ENCODE data around the gene ZNF385C. TPM values are rescaled to one million over a fixed set of nuclear protein-coding genes. Genes with fewer than 3 reads are reported as not detected.

Gene ZNF385C
- total and polyA plus RNA-seq, 11 donors = 0.06 to 0.38 (median 0.19) TPM; not detected in 3

DNA sequence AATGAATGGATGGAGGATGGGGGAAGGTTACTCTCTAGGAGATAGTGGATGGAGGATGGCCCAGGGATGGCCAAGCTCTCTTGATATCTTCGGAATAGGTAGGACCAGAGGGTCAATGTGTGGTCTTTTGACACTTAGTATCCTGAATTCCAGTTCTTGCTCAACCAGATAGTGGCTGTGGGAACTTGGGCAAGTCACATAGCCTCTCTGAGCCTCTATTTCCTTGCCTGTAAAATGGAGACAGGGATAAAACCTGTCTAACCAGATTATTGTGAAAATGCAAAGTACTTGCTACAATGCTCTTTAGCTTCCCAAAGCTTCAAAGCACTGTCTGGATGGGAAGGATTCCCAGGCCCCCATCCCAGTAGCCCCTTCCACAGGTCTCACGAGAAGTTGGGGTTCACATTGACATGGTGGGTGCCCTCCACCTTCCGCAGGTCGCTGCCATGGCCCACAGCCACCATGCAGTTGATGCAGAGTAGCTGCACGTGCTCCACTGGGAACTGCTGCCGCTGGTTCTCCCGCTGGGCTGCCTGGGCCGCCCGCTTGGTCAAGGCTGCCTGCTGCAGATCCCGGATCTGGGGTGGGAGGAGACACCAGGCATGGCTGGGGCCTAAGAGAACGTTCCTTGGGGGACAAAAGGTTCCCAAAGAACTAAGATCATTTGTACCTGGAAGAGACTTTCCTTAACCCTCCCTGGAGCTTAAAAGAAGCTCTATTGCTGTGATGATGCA lies 5.1 kb upstream of the ZNF385C start:
- intact Hi-C loops (cut with DNase I) = loop anchor here in 6 of 10 donors (5.0 kb wide), 4 partner anchors 36 to 141 kb away; partner anchors contain the start of gene CNP (in 1 of the 6)
- Histone ChIP-seq H3K27me3 (peaks cover 0 to 4% (median under 1%) of the 10 kb centered on the region in 9 donors), H3K27ac (no peak overlapping the region), H3K36me3 (peaks cover 0 to 53% (median 5%) of the 10 kb centered on the region in 9 donors), H3K4me3 (no peak overlapping the region), H3K9me3 (no peaks in the 10 kb centered on the region), H3K4me1 (peaks cover 0 to 11% (median 0%) of the 10 kb centered on the region in 12 donors)
- ATAC-seq = no peak
- TF ChIP-seq, protein P1, sequence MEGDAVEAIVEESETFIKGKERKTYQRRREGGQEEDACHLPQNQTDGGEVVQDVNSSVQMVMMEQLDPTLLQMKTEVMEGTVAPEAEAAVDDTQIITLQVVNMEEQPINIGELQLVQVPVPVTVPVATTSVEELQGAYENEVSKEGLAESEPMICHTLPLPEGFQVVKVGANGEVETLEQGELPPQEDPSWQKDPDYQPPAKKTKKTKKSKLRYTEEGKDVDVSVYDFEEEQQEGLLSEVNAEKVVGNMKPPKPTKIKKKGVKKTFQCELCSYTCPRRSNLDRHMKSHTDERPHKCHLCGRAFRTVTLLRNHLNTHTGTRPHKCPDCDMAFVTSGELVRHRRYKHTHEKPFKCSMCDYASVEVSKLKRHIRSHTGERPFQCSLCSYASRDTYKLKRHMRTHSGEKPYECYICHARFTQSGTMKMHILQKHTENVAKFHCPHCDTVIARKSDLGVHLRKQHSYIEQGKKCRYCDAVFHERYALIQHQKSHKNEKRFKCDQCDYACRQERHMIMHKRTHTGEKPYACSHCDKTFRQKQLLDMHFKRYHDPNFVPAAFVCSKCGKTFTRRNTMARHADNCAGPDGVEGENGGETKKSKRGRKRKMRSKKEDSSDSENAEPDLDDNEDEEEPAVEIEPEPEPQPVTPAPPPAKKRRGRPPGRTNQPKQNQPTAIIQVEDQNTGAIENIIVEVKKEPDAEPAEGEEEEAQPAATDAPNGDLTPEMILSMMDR (IDR thresholded peaks at IDR 0.05) = no peak
- TF ChIP-seq POLR2A (IDR thresholded peaks at IDR 0.05) = no peak
- 84 to 91% (median 86%) methylated on average over 10 to 11 of the region's 11 CpGs for WGBS, 4 donors
- peak in 1 of 5 donors; percentile 23 for DNase-seq

- intact Hi-C loops (cut with DNase I) = loop anchor here in 6 of 10 donors (1.0 to 5.0 kb wide), 6 partner anchors 34 to 139 kb away; partner anchors contain the start of gene CNP (in 1 of the 6)
Measured at GRCh38 chr17:42101513-42102292, 3.4 kb upstream of the ZNF385C start.

DNA sequence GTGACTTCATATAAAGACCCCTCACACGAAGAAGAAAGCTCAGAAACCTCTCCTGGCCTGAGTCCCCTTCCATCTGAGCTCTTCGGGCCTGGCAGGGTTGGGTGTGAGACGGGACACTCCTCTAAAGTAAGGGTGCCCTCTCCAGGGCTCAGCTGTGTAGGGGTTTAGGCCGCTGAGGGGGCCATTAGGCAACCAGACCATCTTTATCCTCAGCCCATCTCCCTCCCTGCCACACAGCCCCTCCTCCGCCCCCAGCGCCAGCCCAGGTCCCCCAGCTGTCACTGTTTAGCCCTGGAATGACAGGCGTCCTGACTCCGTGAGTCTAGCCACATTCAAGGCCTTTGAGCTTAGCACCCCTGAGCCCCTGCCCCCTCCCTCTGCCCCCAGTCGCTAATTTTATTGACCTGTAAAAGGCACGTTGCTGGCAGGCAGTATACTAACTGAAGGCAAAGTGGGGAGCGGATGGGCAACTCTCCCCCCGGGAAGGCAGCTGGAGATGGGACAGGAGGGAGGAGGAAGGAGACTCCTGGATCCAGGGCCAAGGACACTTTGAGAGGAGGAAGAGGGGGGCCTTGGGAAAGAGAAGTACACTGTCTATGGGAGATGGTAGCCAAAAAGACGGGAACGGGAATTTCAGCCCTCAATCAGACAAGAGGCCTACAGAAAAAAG lies 592 bp upstream of the ZNF385C start:
- Histone ChIP-seq H3K27ac (no peak overlapping the region), H3K9me3 (no peaks in the 10 kb centered on the region), H3K4me1 (peaks cover 0 to 12% (median 4%) of the 10 kb centered on the region in 12 donors), H3K4me3 (no peak overlapping the region), H3K27me3 (peaks cover 9 to 38% (median 23%) of the 10 kb centered on the region in 9 donors), H3K36me3 (peaks cover 0 to 11% (median 0%) of the 10 kb centered on the region in 9 donors)
- WGBS, 4 donors = 67 to 75% (median 71%) methylated on average over 14 of the region's 14 CpGs
- DNase-seq (no peak), ATAC-seq (no peak)
- TF ChIP-seq POLR2A (IDR thresholded peaks at IDR 0.05) = no peak
- TF ChIP-seq, protein P1 (IDR thresholded peaks at IDR 0.05) = no peak
- intact Hi-C loops (cut with DNase I) = no loop called here

More at GRCh38 chr17:42101513-42102292, 3.4 kb upstream of the ZNF385C start:
- Histone ChIP-seq H3K4me1 (peaks cover 0 to 12% (median 4%) of the 10 kb centered on the region in 12 donors), H3K27ac (no peak overlapping the region), H3K4me3 (no peak overlapping the region), H3K9me3 (no peaks in the 10 kb centered on the region), H3K27me3 (peaks cover 9 to 20% (median 16%) of the 10 kb centered on the region in 9 donors), H3K36me3 (peaks cover 0 to 38% (median 5%) of the 10 kb centered on the region in 9 donors)
- peak; percentile 63 to 87 (median 78) for DNase-seq
- WGBS, 4 donors = 38 to 43% (median 41%) methylated on average over 12 to 14 of the region's 14 CpGs
- ATAC-seq = peak; percentile 85 to 89 (median 88)
- TF ChIP-seq POLR2A (IDR thresholded peaks at IDR 0.05) = no peak
- TF ChIP-seq, protein P1 (IDR thresholded peaks at IDR 0.05) = peak; percentile 74 to 91 (median 84)

Data from heart left ventricle (tissue), 16 donors.